Duodenal mucosa (tissue), 2 donors: ENCODE measurements around the gene DUSP18.

ENCODE experiments used
- H3K27ac ChIP-seq: one replicate; pipeline ENCODE4 v1.7.0; 2013; ENCODE audit warnings: low read depth, low read length
- H3K27me3 ChIP-seq, 2 donors: one replicate each; pipeline ENCODE4 v1.7.0; 2013; ENCODE audit warnings: low read length in 2 of 2, control low read depth in 1 of 2; ENCODE audit not compliant: insufficient read depth in 2 of 2, control insufficient read depth in 1 of 2
- H3K36me3 ChIP-seq, 2 donors: one replicate each; pipeline ENCODE4 v1.7.0; 2013; ENCODE audit warnings: low read length in 2 of 2, control low read depth in 1 of 2; ENCODE audit not compliant: insufficient read depth in 2 of 2, control insufficient read depth in 1 of 2
- H3K4me1 ChIP-seq, 2 donors: one replicate each; pipeline ENCODE4 v1.7.0; 2013; ENCODE audit warnings: low read length in 2 of 2, control low read depth in 1 of 2; ENCODE audit not compliant: insufficient read depth in 2 of 2, control insufficient read depth in 1 of 2
- H3K4me3 ChIP-seq, 2 donors: one replicate each; pipeline ENCODE4 v1.7.0; 2013; ENCODE audit warnings: low read length in 2 of 2, low read depth in 1 of 2
- H3K9ac ChIP-seq, 2 donors: one replicate each; pipeline ENCODE4 v1.7.0; 2013; ENCODE audit warnings: low read length in 2 of 2, low read depth in 1 of 2
- H3K9me3 ChIP-seq, 2 donors: one replicate each; pipeline ENCODE4 v1.7.0; 2013; ENCODE audit warnings: low read length in 2 of 2, control low read depth in 1 of 2; ENCODE audit not compliant: control insufficient read depth in 1 of 2

The DUSP18 gene

GRCh38 chr22:30646518-30647160 is 21.0 kb downstream of the DUSP18 start:
- H3K9ac ChIP-seq, result no peak overlapping the region
- no peak overlapping the region for H3K4me3 ChIP-seq
- H3K27ac ChIP-seq, result no peak overlapping the region
- no peaks in the 10 kb centered on the region for H3K9me3 ChIP-seq
- peaks cover 0 to 12% of the 10 kb centered on the region in 2 donors for H3K4me1 ChIP-seq
- no peaks in the 10 kb centered on the region for H3K36me3 ChIP-seq
- no peaks in the 10 kb centered on the region for H3K27me3 ChIP-seq

- Histone ChIP-seq H3K27ac (no peak overlapping the region), H3K4me1 (no peaks in the 10 kb centered on the region), H3K9me3 (no peaks in the 10 kb centered on the region), H3K27me3 (no peaks in the 10 kb centered on the region), H3K36me3 (no peaks in the 10 kb centered on the region), H3K4me3 (no peak overlapping the region), H3K9ac (no peak overlapping the region)
These were observed 24.4 kb downstream of the DUSP18 start for GRCh38 chr22:30643055-30643875.

GRCh38 chr22:30640839-30641430 is 26.7 kb downstream of the DUSP18 start:
- H3K4me1 ChIP-seq, result peaks cover 12 to 13% of the 10 kb centered on the region in 2 donors
- H3K36me3 ChIP-seq, result no peaks in the 10 kb centered on the region
- H3K27ac ChIP-seq, result no peak overlapping the region
- no peak overlapping the region for H3K9ac ChIP-seq
- no peaks in the 10 kb centered on the region for H3K27me3 ChIP-seq
- no peaks in the 10 kb centered on the region for H3K9me3 ChIP-seq
- no peak overlapping the region for H3K4me3 ChIP-seq

GRCh38 chr22:30640361-30640760 is 27.3 kb downstream of the DUSP18 start:
- H3K27me3 ChIP-seq, result no peaks in the 10 kb centered on the region
- no peaks in the 10 kb centered on the region for H3K9me3 ChIP-seq
- peaks cover 14 to 16% of the 10 kb centered on the region in 2 donors for H3K4me1 ChIP-seq
- H3K4me3 ChIP-seq, result no peak overlapping the region
- H3K36me3 ChIP-seq, result no peaks in the 10 kb centered on the region
- H3K9ac ChIP-seq, result no peak overlapping the region
- no peak overlapping the region for H3K27ac ChIP-seq

- Histone ChIP-seq H3K27ac (no peak overlapping the region), H3K9ac (no peak overlapping the region), H3K4me3 (no peak overlapping the region)
These were observed 30.0 kb downstream of the DUSP18 start for GRCh38 chr22:30637701-30638114.

GRCh38 chr22:30636226-30637077 is 31.2 kb downstream of the DUSP18 start:
- Histone ChIP-seq H3K4me3 (peak overlapping the region; percentile 74 to 89), H3K9ac (peak overlapping the region; percentile 76 to 88), H3K36me3 (no peaks in the 10 kb centered on the region), H3K4me1 (peaks cover 14 to 29% of the 10 kb centered on the region in 2 donors), H3K27me3 (no peaks in the 10 kb centered on the region), H3K9me3 (no peaks in the 10 kb centered on the region), H3K27ac (no peak overlapping the region)

More at GRCh38 chr22:30637701-30638114, 30.0 kb downstream of the DUSP18 start:
- Histone ChIP-seq H3K4me1 (peaks cover 14 to 29% of the 10 kb centered on the region in 2 donors), H3K36me3 (no peaks in the 10 kb centered on the region), H3K9me3 (no peaks in the 10 kb centered on the region), H3K27me3 (no peaks in the 10 kb centered on the region)

GRCh38 chr22:30635273-30636225 is 32.1 kb downstream of the DUSP18 start, which contains the start of gene SLC35E4:
TSS of gene SLC35E4 (plus strand) at chr22:30635781. CDS start at chr22:30636451, 670 bp downstream.
- H3K27me3 ChIP-seq, result no peaks in the 10 kb centered on the region
- H3K27ac ChIP-seq, result peak within 1 kb of the TSS; percentile 83
- no peaks in the 10 kb centered on the region for H3K9me3 ChIP-seq
- peak within 1 kb of the TSS; percentile 74 to 89 for H3K4me3 ChIP-seq
- H3K9ac ChIP-seq, result peak within 1 kb of the TSS; percentile 76 to 88
- H3K4me1 ChIP-seq, result peaks cover 14 to 29% of the 10 kb centered on the region in 2 donors
- no peaks in the 10 kb centered on the region for H3K36me3 ChIP-seq

GRCh38 chr22:30634471-30635233 is 33.0 kb downstream of the DUSP18 start:
- Histone ChIP-seq H3K4me1 (peaks cover 14 to 29% of the 10 kb centered on the region in 2 donors), H3K27ac (peak overlapping the region; percentile 83), H3K9me3 (no peaks in the 10 kb centered on the region), H3K9ac (peak overlapping the region; percentile 35 to 47), H3K36me3 (no peaks in the 10 kb centered on the region), H3K4me3 (peak overlapping the region; percentile 44 to 52), H3K27me3 (no peaks in the 10 kb centered on the region)
